ENCODE results near the gene MPP4. TPM values are rescaled to one million over a fixed set of nuclear protein-coding genes. Genes with fewer than 3 reads are reported as not detected.
A peak's percentile ranks its signal among the peaks of the same experiment; 100 is the strongest.

The MPP4 gene
- total RNA-seq, 1 experiment from 2014 or later: not detected

GRCh38 chr2:201733544-201733943, 35.1 kb upstream of the MPP4 start:
- DNase-seq (ENCODE audit: low read depth, low spot score) (peak; percentile 36), ATAC-seq (no peak)
- H3K36me3 ChIP-seq (ENCODE audit: control insufficient read depth, insufficient read depth, low read length): peaks cover 28% of the 10 kb centered on the region
- no peaks in the 10 kb centered on the region; the same call in 1 of the 2 replicates for H3K4me1 ChIP-seq (ENCODE audit: control insufficient read depth, insufficient read depth, low read length)
- no peak overlapping the region for H3K27ac ChIP-seq (ENCODE audit: low read length)
- H3K27me3 ChIP-seq (ENCODE audit: control insufficient read depth, insufficient read depth, low read length): no peaks in the 10 kb centered on the region
- POLR2A ChIA-PET: no interaction called here
- in situ Hi-C loops (cut with HindIII; ENCODE audit: low pct_unique_long_range_greater_than_20kb, low sequenced_read_pairs): no loop called here
- no peak overlapping the region for H3K4me3 ChIP-seq (ENCODE audit: low read depth in 2 of 2, low read length in 2 of 2)
- BruUV-seq (replicated peaks): no TSS peak
- H3K9me3 ChIP-seq (ENCODE audit: control insufficient read depth, insufficient read depth, low read depth, low read length): no peaks in the 10 kb centered on the region; the same call in 1 of the 2 replicates
- intact Hi-C loops (cut with micrococcal nuclease; ENCODE audit: unreplicated experiment): no loop called here
- TF ChIP-seq CTCF (IDR thresholded peaks at IDR 0.05) (no peak), REST (IDR thresholded peaks at IDR 0.05; ENCODE audit: insufficient read depth in 1 of 2, low read depth in 2 of 2, low read length in 1 of 2) (no peak), SIN3A (IDR thresholded peaks at IDR 0.05; ENCODE audit: borderline replicate concordance, insufficient read depth, low read depth, low read length) (no peak), POLR2AphosphoS5 (IDR thresholded peaks at IDR 0.05; ENCODE audit: low read depth, low read length) (no peak), TCF7L2 (IDR thresholded peaks at IDR 0.05; ENCODE audit: low read depth, low read length) (no peak)
- CTCF ChIA-PET: no interaction called here

GRCh38 chr2:201730651-201731285, 32.3 kb upstream of the MPP4 start:
- POLR2A ChIA-PET: no interaction called here
- CTCF ChIA-PET: no interaction called here
- intact Hi-C loops (cut with micrococcal nuclease; ENCODE audit: unreplicated experiment): no loop called here
- no peaks in the 10 kb centered on the region for H3K4me1 ChIP-seq (ENCODE audit: control insufficient read depth, insufficient read depth, low read length)
- in situ Hi-C loops (cut with HindIII; ENCODE audit: low pct_unique_long_range_greater_than_20kb, low sequenced_read_pairs): no loop called here
- TF ChIP-seq SIN3A (IDR thresholded peaks at IDR 0.05; ENCODE audit: borderline replicate concordance, insufficient read depth, low read depth, low read length): no peak
- TF ChIP-seq REST (IDR thresholded peaks at IDR 0.05; ENCODE audit: insufficient read depth in 1 of 2, low read depth in 2 of 2, low read length in 1 of 2): no peak
- no TSS peak for BruUV-seq (replicated peaks)
- DNase-seq (ENCODE audit: low read depth, low spot score) (no peak), ATAC-seq (no peak)
- H3K4me3 ChIP-seq (ENCODE audit: low read depth in 2 of 2, low read length in 2 of 2): no peak overlapping the region
- peaks cover 22% of the 10 kb centered on the region for H3K36me3 ChIP-seq (ENCODE audit: control insufficient read depth, insufficient read depth, low read length)
- H3K27me3 ChIP-seq (ENCODE audit: control insufficient read depth, insufficient read depth, low read length): no peaks in the 10 kb centered on the region
- no peak overlapping the region for H3K27ac ChIP-seq (ENCODE audit: low read length)
- H3K9me3 ChIP-seq (ENCODE audit: control insufficient read depth, insufficient read depth, low read depth, low read length): no peaks in the 10 kb centered on the region
